ENCODE measurements around the gene NUMB.

NUMB gene

GRCh38 chr14:73441286-73441685 is 17.1 kb downstream of the NUMB start:
- H3K4me1 ChIP-seq (ENCODE audit: insufficient read depth, low read length), result no peaks in the 10 kb centered on the region
- H3K27me3 ChIP-seq (ENCODE audit: insufficient read depth, low read length, poor library complexity), result no peaks in the 10 kb centered on the region
- DNase-seq (no peak), ATAC-seq (ENCODE audit: insufficient read depth, low read depth) (no peak)
- no peak overlapping the region for H3K4me2 ChIP-seq (ENCODE audit: insufficient read depth, low read length)
- TF ChIP-seq EZH2 (IDR thresholded peaks at IDR 0.05; ENCODE audit: borderline replicate concordance, low read depth, low read length, severe bottlenecking), result no peak
- no peak for TF ChIP-seq CTCF (IDR thresholded peaks at IDR 0.05; ENCODE audit: borderline replicate concordance, extremely low read depth, low read length, poor library complexity, severe bottlenecking)
- H3K27ac ChIP-seq (ENCODE audit: low read length), result no peak overlapping the region
- no peaks in the 10 kb centered on the region for H3K36me3 ChIP-seq (ENCODE audit: insufficient read depth, low read length)
- H4K20me1 ChIP-seq (ENCODE audit: insufficient read depth, low read length), result peaks cover 3% of the 10 kb centered on the region; the same call in 1 of the 2 replicates
- no peaks in the 10 kb centered on the region for H3K9me3 ChIP-seq (ENCODE audit: insufficient read depth, low read length, severe bottlenecking)
- no peak overlapping the region for H3K9ac ChIP-seq (ENCODE audit: low read depth, low read length)
- peaks cover 77% of the 10 kb centered on the region for H3K79me2 ChIP-seq (ENCODE audit: insufficient read depth, low read length)
- no peak overlapping the region for H2AFZ ChIP-seq (ENCODE audit: low read depth, low read length)
- H3K4me3 ChIP-seq (ENCODE audit: low read depth in 1 of 2, low read length in 2 of 2), result no peak overlapping the region

GRCh38 chr14:73438993-73439392 is 19.4 kb downstream of the NUMB start:
- Histone ChIP-seq H2AFZ (ENCODE audit: low read depth, low read length) (no peak overlapping the region), H3K4me2 (ENCODE audit: insufficient read depth, low read length) (no peak overlapping the region), H3K4me1 (ENCODE audit: insufficient read depth, low read length) (no peaks in the 10 kb centered on the region), H3K9ac (ENCODE audit: low read depth, low read length) (no peak overlapping the region), H3K27ac (ENCODE audit: low read length) (no peak overlapping the region), H3K27me3 (ENCODE audit: insufficient read depth, low read length, poor library complexity) (no peaks in the 10 kb centered on the region), H3K36me3 (ENCODE audit: insufficient read depth, low read length) (no peaks in the 10 kb centered on the region), H3K9me3 (ENCODE audit: insufficient read depth, low read length, severe bottlenecking) (no peaks in the 10 kb centered on the region), H4K20me1 (ENCODE audit: insufficient read depth, low read length) (peaks cover 7% of the 10 kb centered on the region; the same call in 1 of the 2 replicates), H3K79me2 (ENCODE audit: insufficient read depth, low read length) (peaks cover 79% of the 10 kb centered on the region), H3K4me3 (ENCODE audit: low read depth in 1 of 2, low read length in 2 of 2) (no peak overlapping the region)
- no peak for DNase-seq
- ATAC-seq (ENCODE audit: insufficient read depth, low read depth), result no peak
- TF ChIP-seq CTCF (IDR thresholded peaks at IDR 0.05; ENCODE audit: borderline replicate concordance, extremely low read depth, low read length, poor library complexity, severe bottlenecking) (no peak), EZH2 (IDR thresholded peaks at IDR 0.05; ENCODE audit: borderline replicate concordance, low read depth, low read length, severe bottlenecking) (no peak)

GRCh38 chr14:73437206-73437605 is 21.1 kb downstream of the NUMB start:
- Histone ChIP-seq H3K4me2 (ENCODE audit: insufficient read depth, low read length) (no peak overlapping the region), H4K20me1 (ENCODE audit: insufficient read depth, low read length) (peaks cover 4% of the 10 kb centered on the region; the same call in 1 of the 2 replicates), H3K79me2 (ENCODE audit: insufficient read depth, low read length) (peaks cover 76% of the 10 kb centered on the region), H3K4me1 (ENCODE audit: insufficient read depth, low read length) (no peaks in the 10 kb centered on the region), H3K4me3 (ENCODE audit: low read depth in 1 of 2, low read length in 2 of 2) (no peak overlapping the region), H3K9me3 (ENCODE audit: insufficient read depth, low read length, severe bottlenecking) (no peaks in the 10 kb centered on the region), H2AFZ (ENCODE audit: low read depth, low read length) (no peak overlapping the region), H3K27me3 (ENCODE audit: insufficient read depth, low read length, poor library complexity) (no peaks in the 10 kb centered on the region), H3K36me3 (ENCODE audit: insufficient read depth, low read length) (no peaks in the 10 kb centered on the region), H3K27ac (ENCODE audit: low read length) (no peak overlapping the region), H3K9ac (ENCODE audit: low read depth, low read length) (no peak overlapping the region)
- ATAC-seq (ENCODE audit: insufficient read depth, low read depth) (no peak), DNase-seq (no peak)
- no peak for TF ChIP-seq EZH2 (IDR thresholded peaks at IDR 0.05; ENCODE audit: borderline replicate concordance, low read depth, low read length, severe bottlenecking)
- TF ChIP-seq CTCF (IDR thresholded peaks at IDR 0.05; ENCODE audit: borderline replicate concordance, extremely low read depth, low read length, poor library complexity, severe bottlenecking), result no peak

- TF ChIP-seq CTCF (IDR thresholded peaks at IDR 0.05; ENCODE audit: borderline replicate concordance, extremely low read depth, low read length, poor library complexity, severe bottlenecking) (no peak), EZH2 (IDR thresholded peaks at IDR 0.05; ENCODE audit: borderline replicate concordance, low read depth, low read length, severe bottlenecking) (no peak)
- Histone ChIP-seq H3K27me3 (ENCODE audit: insufficient read depth, low read length, poor library complexity) (no peaks in the 10 kb centered on the region), H3K36me3 (ENCODE audit: insufficient read depth, low read length) (no peaks in the 10 kb centered on the region), H3K9ac (ENCODE audit: low read depth, low read length) (no peak overlapping the region), H3K9me3 (ENCODE audit: insufficient read depth, low read length, severe bottlenecking) (no peaks in the 10 kb centered on the region), H3K4me3 (ENCODE audit: low read depth in 1 of 2, low read length in 2 of 2) (no peak overlapping the region), H3K27ac (ENCODE audit: low read length) (no peak overlapping the region), H3K79me2 (ENCODE audit: insufficient read depth, low read length) (peaks cover 69% of the 10 kb centered on the region), H4K20me1 (ENCODE audit: insufficient read depth, low read length) (peaks cover 4% of the 10 kb centered on the region; the same call in 1 of the 2 replicates), H2AFZ (ENCODE audit: low read depth, low read length) (no peak overlapping the region), H3K4me1 (ENCODE audit: insufficient read depth, low read length) (no peaks in the 10 kb centered on the region), H3K4me2 (ENCODE audit: insufficient read depth, low read length) (no peak overlapping the region)
- ATAC-seq (ENCODE audit: insufficient read depth, low read depth), result no peak
- no peak for DNase-seq
These were observed 26.2 kb downstream of the NUMB start for GRCh38 chr14:73432124-73432523.
